GM21717 (cell line): ENCODE results near the gene PIK3R3.
"Not testable (repeated sequence)": the region's sequence is repeated elsewhere in the genome, so short reads cannot be mapped to it uniquely, and the experiment has no call there.

Source experiments
- ATAC-seq: cut with Tn5 transposase; IDR thresholded peaks from one replicate; pipeline ENCODE4 v1.9.1; 2021; ENCODE audit warnings: mild to moderate bottlenecking, moderate library complexity; ENCODE audit not compliant: unreplicated experiment

The PIK3R3 gene

DNA sequence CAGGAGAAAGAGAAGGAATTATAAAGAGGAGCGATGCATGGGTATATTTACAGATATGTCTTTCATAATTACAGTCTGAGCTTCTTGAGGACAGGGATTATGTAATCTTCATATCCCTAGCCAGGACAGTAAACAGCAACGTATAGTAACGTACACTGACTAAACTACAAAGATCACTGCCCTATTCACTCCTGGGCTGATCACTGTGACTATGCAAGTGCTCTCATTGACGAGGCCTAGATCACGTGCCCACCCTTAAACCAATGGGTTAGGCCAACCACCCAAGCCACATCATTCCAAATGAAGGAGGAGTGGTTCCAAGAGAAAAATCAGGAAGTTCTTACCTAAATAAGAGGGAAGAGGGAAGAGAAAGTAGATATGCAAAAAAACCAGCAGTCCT, 18.5 kb downstream of the PIK3R3 start:
- no peak for ATAC-seq

DNA sequence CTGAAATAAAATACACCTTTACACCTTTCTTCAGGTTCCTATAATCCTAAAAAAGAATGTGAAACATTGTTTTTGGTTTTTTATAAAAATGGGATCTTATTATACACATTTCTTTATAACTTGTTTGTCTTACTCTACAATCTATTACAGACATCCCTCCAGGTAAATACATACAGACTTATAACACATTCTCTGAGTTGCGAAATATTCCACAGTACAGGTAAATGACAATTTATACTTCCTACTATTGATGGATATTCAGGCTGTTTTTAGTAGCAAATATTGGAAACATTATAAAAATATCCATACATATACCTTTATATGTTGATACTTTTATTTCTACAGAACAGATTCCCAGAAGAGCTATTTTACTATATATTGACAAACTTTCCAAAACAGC, 20.3 kb downstream of the PIK3R3 start:
- ATAC-seq: no peak

DNA sequence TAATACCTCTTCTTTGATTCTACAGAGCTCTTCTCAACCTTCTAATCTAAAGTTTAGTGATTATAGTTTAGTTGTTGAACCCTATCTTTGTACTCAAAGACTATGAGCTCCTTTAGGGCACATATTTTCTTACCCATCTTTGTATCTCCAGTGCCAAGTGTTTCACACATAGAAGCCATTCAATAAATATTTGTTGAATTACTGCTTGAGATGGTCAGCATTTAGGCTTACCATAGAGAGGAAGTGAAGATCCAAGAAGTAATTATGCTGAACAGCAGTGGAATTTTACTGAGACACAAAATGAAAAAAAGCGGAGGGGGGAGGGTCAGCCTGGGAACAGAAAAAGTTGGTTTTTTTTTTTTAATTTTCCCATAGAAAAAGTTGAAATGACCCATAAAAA, 21.9 kb downstream of the PIK3R3 start:
- ATAC-seq: no peak

DNA sequence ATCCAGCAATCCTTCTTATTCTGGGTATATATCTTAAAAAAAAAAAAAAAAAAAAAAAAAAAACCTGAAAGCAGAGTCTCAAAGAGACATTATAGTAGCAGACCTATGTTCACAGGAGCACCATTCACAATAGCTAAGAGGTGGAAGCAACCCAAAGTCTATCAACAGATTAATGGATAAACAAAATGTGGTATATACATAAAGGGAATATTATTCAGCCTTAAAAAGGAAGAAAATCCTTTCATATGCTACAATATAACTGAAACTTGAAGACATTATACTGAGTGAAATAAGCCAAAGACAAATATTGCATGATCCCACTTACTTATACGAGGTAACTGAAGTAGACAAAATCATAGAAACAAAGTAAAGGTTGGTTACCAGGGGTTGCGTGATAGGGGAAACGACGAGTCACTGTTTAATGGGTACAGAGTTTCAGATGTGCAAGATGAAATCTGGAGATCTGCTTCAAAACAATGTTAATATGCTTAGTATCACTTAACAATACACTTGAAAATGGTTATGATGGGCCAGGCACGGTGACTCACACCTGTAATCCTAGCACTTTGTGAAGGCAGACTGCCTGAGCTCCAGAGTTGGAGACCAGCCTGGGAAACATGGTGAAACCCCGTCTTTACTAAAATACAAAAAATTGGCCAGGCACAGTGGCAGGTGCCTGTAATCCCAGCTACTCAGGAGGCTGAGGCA, 29.5 kb downstream of the PIK3R3 start:
- no peak for ATAC-seq

DNA sequence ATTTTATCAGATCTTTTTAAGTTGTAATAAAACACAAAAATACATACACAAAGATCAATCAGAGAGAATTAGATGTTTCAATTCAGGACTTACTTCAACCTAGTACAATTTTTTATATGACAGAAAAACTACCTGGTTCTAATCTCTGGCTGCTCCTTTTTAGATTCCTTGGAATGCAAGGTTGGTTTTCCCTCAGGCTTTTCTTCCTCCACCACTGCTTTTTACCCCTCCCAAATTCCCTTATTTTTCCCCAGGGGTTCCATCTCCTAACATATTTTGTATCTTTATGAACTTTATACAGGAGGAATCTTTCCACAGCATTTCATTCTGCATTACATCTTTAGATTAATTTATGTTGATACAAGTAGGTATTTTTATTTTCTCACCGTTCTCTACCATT, 33.2 kb downstream of the PIK3R3 start:
- no peak for ATAC-seq

DNA sequence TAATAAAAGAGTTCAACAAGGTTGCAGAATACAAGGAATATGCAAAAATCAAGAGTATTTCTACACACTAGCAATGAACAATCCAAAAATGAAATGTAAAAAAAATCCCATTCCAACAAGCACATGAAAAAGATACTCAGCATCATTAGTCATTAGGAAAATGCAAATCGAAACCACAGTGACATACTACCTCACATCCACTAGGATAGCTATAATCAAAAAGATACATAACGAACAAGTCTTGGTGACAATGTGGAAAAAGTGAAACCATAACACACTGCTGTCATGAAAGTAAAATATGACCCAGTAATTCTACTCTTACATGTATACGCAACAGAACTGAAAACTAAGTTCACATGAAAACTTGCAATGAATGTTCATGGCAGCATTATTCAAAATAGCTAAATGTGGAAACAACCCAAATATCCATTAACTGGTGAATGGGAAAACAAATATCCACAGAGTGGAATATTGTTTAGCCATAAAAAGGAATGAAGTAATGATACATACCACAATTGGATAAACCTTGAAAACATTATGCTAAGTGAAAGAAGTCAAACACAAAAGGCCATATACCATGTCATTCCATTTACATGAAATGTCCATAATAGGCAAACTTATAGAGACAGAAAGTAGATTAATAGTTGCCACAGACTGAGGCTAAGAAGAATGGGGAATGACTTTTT, 34.3 kb downstream of the PIK3R3 start:
- no peak for ATAC-seq

DNA sequence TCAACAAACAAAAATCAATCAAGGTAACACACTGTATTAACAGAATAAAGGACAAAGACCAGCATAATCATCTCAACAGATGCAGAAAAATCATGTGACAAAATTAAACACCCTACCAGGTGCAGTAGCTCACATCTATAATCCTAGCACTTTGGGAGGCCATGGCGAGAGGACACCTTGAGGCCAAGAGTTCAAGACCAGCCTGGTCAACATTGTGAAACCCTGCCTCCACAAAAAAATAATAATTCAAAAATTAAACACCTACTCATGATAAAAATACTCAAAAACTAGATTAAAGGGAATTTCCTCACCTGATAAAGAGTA, 35.3 kb downstream of the PIK3R3 start:
- ATAC-seq: no peak

DNA sequence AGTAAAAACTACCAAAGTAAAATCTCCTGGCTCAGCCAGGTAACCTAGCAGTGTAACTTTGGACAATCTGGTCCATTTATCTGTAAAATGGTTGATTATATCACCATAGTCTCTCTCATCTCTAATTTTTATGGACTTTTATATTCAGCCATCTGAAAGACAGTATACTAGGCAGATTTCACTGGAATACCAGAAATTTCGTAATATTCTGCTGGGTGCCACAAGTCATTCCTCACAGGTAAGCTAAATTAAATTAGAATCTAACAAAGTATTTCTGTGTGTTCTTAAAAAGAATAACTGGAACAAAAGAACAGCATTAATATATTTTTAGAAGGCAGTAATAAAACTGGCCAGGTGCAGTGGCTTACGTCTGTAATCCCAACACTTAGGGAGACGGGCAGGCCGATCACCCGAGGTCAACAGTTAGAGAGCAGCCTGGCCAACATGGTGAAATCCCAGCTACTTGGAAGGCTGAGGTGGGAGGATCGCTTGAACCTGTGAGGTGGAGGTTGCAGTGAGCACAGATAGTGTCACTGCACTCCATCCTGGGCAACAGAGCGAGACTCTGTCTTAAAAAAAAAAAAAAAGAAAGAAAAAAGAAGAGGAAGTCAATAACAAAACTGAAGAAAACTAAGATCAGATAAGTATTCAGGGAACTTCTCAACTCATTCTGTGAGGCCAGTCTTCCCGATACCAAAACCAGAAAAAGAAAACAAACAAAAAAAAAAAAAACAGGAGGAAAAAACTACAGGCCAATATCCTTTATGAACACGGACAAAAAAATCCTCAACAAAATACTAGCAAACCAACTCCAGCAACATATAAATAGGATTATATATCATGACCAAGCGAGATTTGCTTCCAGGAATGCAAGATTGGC, 35.9 kb downstream of the PIK3R3 start:
- no peak for ATAC-seq

DNA sequence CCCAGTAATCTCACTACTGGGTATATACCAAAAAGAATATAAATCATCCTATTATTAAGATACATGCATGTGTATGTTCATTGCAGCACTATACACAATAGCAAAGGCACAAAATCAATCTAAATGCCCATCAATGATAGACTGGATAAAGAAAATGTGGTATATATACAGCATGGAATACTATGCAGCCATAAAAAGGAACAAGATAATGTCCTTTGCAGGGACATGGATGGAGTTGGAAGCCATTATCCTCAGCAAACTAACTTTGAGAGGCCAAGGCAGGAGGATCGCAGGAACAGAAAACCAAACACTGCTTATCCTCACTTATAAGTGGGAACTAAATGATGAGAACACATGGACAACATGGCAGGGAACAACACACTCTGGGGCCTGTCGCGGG, 37.3 kb downstream of the PIK3R3 start:
- not testable (repeated sequence) for ATAC-seq

DNA sequence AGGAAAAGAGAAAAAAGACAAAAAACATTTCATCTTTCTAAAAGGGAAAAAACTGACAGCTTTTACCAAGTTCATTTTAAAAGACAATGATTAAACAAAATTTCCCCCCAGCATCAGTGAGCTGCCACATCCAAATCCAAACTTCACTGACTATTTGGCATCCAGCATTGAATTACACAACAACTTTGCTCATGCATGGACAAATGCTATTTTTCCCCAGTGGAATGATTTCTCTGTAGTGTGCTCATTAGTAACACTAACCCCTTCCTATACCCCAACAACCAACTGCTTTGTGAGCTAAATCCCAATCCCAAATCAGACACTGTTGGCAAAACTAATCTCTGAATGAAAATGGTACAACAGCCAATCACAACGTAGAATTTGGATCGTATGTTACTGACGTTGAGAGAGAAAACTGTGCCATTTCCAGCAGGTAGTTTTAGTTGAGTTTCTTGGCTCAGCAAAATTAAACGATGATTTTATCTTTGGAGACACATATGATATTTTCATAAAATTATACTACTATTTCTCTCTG, 37.9 kb downstream of the PIK3R3 start:
- no peak for ATAC-seq

DNA sequence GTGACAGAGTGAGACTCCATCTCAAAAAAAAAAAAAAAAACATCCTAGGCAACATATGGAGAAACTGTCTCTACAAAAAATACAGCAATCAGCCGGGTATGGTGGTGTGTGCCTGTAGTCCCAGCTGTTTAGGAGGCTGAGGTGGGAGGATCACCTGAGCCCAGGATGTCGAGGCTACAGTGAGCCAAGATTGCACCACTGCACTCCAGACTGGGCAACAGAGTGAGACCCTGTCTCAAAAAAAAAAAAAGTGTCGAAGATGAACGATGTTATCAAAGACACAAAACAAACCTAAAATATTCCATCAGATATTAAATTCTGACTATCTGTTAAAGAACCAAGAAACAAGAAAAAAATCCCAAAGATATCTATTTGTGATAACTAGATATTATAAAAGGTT, 38.6 kb downstream of the PIK3R3 start:
- ATAC-seq: not testable (repeated sequence)

DNA sequence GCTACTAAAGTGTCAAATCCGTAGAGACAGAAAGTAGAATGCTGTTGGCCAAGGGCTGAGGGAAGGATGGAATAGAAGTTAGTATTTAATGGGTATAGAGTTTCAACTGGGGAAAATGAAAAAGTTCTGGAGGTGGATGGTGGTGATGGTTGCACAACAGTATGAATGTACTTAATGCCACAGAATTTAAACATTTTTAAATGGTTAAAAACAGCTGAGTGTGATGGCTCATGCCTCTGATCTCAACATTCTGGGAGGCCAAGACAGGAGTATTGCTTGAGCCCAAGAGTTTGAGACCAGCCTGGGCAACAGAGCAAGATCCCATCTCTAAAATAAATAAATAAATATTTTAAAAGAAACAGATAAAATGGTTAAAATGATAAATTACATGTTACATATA, 44.5 kb downstream of the PIK3R3 start:
- no peak for ATAC-seq

DNA sequence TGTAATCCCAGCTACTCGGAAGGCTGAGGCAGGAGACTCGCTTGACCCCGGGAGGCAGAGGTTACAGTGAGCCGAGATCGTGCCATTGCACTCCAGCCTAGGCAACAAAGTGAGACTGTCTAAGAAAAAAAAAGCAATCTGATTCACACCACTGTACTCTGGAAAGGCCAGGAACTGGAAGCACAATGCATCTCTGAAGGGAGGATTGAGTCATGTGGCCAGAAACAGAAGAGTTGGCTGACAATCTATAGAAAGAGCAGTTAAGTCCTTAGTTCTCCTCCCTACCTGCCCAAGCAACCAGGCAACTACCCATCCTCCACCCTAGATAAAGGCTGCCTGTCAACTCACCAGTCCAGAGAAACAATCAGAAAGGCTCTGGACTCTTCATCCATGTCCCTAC, 45.9 kb downstream of the PIK3R3 start:
- no peak for ATAC-seq

DNA sequence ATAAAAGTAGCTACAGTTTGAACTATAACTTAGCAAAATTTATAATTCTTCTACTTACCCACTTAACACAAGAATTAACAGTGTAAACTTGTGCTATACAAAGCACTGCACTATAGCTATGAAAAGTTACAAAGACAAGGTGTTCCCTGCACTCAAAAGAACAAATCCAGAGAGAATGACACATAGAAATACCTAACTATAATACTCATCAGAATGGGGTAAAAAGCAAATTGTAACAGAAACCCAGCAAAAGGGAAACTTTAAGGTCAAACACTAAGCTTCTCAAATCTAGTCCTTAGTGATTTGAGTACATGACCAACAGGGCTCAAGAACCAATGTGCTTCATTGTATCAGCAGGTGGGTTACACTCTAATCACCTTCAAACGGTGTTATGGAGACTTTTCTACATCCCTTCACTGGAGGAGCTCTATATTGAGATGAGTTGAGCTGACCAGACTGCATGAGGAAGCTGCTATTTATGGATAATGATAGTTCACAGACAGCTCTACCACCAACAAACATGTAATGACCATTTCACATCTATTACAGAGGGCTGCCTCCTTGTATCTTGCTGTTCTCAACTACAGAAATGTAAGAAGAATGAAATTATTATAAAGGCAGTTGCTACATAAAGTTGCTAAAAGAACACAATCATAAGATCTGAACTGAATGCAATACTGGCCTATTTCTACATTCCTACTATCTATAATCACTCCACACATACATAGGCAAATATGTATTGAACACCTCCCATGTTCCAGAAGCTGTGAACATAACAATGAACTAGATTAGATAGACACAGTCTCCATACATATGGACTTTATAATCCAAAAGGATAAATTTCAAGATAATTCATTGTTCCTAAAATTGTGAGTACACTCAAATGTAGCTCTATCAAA, 47.6 kb downstream of the PIK3R3 start:
- ATAC-seq: no peak

DNA sequence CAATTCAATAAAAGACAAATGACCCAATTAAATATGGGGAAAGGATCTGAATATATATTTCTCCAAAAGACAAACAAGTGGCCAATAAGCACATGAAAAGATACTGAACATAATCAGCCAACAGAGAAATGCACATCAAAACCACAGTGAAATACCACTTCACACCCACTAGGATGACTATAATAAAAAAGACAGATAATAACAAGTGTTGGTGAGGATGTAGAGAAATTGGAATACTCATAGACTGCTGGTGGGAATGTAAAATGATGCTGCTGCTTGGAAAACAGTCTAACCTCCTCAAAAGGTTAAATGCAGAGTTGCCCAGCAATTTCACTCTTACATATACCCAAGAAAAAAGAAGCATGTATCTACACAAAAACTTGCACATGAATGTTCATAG, 48.9 kb downstream of the PIK3R3 start:
- no peak for ATAC-seq

DNA sequence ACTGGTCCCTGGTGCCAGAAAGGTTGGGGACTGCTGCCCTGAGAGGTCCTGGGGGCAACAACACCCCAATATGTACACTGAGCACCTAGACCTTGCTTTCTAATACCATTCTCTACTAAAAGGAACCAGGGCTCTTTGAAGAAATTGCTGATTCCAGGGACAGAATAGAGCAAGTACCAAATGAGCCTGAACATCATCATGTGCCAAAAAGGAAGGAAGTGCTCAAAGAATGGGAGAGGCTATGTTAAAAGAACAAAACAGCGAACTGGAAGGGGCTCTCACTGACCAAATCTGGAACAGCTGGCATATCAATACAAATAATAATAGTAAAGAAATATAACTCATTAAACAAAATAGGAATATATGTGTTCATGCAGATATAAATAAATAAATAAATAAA, 50.8 kb downstream of the PIK3R3 start:
- ATAC-seq: no peak

DNA sequence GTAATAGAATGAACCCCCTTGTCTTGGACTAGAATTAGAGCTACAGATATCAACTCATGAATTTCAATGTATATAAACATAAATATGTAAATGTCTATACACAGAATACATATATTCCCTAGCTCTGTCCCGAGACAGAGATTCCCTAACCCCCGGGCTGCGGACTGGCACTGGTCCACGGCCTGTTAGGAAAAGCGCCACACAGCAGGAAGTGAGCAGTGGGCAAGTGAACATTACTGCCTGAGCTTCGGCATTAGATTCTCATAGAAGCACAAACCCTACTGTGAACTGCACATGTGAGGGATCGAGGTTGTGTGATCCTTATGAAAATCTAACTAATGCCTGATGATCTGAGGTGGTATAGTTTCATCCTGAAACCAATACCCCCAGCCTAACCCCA, 51.2 kb downstream of the PIK3R3 start:
- ATAC-seq: no peak

DNA sequence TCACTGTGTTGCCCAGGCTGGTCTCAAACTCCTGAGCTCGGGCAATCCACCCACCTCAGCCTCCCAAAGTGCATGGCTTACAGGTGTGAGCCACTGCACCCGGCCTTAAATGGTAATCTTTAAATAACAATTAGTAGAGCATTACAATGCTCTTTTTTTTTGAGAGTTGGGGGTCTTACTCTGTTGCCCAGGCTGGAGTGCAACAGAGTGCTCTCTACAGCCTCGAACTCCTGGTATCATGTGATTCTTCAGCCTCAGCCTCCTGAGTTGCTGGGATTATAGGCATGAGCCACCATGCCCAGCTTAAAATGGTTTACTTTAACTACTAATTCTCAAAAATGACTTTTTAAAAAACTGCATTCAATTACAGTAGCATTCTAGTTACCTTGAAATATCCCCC, 52.2 kb downstream of the PIK3R3 start:
- ATAC-seq: no peak

DNA sequence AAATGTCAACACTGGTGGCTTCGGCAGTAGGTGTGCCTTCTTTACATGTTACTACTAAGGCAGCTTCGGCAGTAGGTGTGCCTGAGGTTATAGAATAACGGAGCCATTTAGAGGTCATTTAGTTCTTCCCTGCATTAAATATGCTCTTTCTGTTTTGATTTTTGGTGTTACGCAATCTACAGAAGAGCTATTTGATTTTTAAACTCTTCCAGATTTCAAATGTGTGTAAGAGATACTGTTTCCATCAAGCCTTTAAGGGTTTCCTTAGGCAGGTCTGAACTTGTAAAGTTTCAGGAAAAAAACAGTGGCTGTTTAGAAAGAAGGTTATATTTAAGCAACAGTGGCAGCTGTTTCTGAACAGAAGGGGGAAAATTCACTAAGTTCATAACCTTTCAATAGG, 54.8 kb downstream of the PIK3R3 start:
- ATAC-seq: no peak

DNA sequence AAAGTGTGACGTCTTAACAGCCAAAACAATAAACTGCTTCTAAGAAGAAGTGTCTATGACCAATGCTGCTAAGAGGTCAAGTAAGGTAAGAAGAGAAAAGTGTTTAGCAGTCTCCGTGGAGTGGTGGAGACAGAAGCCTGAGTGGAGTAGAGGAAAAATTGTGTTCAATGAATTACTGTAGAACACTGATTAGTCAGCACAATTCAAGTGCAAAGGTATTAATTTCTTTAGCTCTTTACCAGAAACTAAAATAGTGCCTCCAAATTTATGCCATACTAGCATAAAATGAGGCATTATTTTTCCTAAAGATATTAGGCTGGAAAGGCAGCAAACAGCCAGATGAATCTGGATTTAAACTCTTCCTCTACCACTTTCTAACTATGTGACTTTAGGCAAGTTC, 56.1 kb downstream of the PIK3R3 start:
- ATAC-seq: no peak

DNA sequence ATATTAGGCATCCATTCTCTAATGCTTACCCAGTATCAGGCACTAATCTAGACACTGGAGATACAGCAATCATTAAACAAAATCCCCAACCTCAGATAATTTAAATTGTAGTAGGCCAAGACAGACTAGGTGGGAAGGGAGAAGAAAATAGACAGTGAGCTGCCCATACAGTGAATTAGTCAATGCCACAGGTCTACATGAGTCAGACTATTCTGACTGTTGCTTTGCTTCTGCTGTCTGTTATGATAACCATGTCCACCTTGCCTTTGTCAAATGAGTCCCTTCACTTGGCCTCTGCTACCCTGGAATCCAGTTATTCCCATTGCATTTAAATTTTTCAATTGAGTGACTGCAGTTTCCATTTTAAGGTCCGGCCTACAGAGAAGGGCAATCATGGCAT, 59.5 kb downstream of the PIK3R3 start:
- ATAC-seq: no peak
